Peyer's patch (tissue), 4 donors: ENCODE data around the gene SLC39A9.

Experiments
- CTCF ChIP-seq, 6 experiments: fragments of 450-650 bp in 4 of 6; fragments of 200-600 bp in 2 of 6; sonication (generic) in 1 of 6; IDR thresholded peaks; one replicate each; pipeline ENCODE4 v1.5.1; 2017 to 2019; ENCODE audit warnings: antibody characterized with exemption in 6 of 6, mild to moderate bottlenecking in 3 of 6, moderate library complexity in 1 of 6
- POLR2A ChIP-seq, 2 donors: fragments of 450-650 bp; IDR thresholded peaks; one replicate each; pipeline ENCODE4 v1.5.1; 2017; ENCODE audit warnings: antibody characterized with exemption in 2 of 2, mild to moderate bottlenecking in 2 of 2, moderate library complexity in 2 of 2

DNA sequence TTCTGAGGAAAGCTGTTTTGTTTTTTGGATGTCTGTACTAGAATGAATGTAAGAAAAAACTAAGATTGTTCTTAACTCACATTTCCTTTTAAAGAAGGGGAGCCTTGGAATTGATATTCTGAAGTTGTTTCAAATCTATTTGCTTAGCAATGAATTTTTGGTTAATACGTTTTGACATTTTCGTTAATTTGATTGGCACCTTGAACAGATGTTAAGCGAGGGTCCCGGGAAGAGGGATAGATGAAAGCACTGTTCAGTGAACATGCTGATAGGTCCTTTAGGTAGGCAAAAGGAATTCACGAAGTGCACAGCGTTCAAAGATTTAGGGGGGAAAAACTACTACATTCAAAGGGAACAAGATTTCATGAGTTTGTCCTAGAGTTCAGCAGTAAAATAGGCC lies 1.7 kb downstream of the SLC39A9 start:
- TF ChIP-seq CTCF (IDR thresholded peaks at IDR 0.05) (no peak), POLR2A (IDR thresholded peaks at IDR 0.05) (no peak)
